Pancreas (tissue), 10 donors: ENCODE measurements around the gene SLC66A1. TPM values are rescaled to one million over a fixed set of nuclear protein-coding genes. Genes with fewer than 3 reads are reported as not detected.

Experiments
- ATAC-seq, 4 donors: fragments of 200-7000 bp; cut with Tn5 transposase; one replicate each; pipeline versions ENCODE4 v1.8.0 to v1.9.1; 2020; ENCODE audit warnings: mild to moderate bottlenecking in 4 of 4, moderate library complexity in 4 of 4
- DNase-seq, 6 donors: peaks; one replicate each; pipeline ENCODE4 v3.0.0-alpha.2; 2020
- FAIRE-seq: peaks from 2 replicates; lab custom pipeline; 2012; peaks lifted over from hg19 to GRCh38; lab: Jason Lieb, UNC
- H3K27ac ChIP-seq, 4 donors: fragments of 200-600 bp; sonication (generic); 1 replicate in 3 of 4; 2 replicates in 1 of 4; pipeline versions ENCODE4 v1.5.0 to v1.8.0; 2020
- H3K27me3 ChIP-seq, 4 donors: fragments of 200-600 bp; one replicate each; pipeline ENCODE4 v1.8.0; 2021
- H3K36me3 ChIP-seq, 3 donors: fragments of 200-600 bp; sonication (generic) in 1 of 3; one replicate each; pipeline versions ENCODE4 v1.5.0 to v1.8.0; 2020 to 2021
- H3K4me1 ChIP-seq, 3 donors: fragments of 200-600 bp; one replicate each; pipeline ENCODE4 v1.8.0; 2021
- H3K4me3 ChIP-seq, 4 donors: fragments of 200-600 bp; sonication (generic) in 2 of 4; one replicate each; pipeline versions ENCODE4 v1.5.0 to v1.8.0; 2020 to 2021
- H3K9me3 ChIP-seq, 4 donors: fragments of 200-600 bp; one replicate each; pipeline ENCODE4 v1.8.0; 2021
- WGBS, 2 donors: extraction: QIAGEN DNeasy Blood & Tissue Kit; methylation state at CpG; one replicate each; pipeline ENCODE4 v1.1.7; 2013; 5-methylcytosine and 5-hydroxymethylcytosine counted together
- intact Hi-C, 3 donors: fragments of 100-400 bp; cut with DNase I; formaldehyde crosslinking; loops; one replicate each; pipeline versions ENCODE4 v1.11.1 to v1.14.2; 2022
- polyA plus RNA-seq, 2 donors: library from polyadenylated mRNA; stranded (reverse); fragments of 200-250 nt; gene quantifications; one replicate each; pipeline ENCODE4 v1.2.3, GENCODE V29; 2013
- total RNA-seq, 6 donors: library from RNA; stranded (reverse); fragmentation: NEBNext Ultra II Directional in 4 of 6; extraction: Animal tissue kit (Norgen Biotek cat#: 25700) in 4 of 6; gene quantifications; one replicate each; pipeline versions ENCODE4 v1.2.1 to v1.2.4, GENCODE V29; 2021 to 2023
- TF ChIP-seq, protein P1 (sequence below), 4 donors: fragments of 200-600 bp; sonication (generic) in 3 of 4; IDR thresholded peaks; one replicate each; pipeline versions ENCODE4 v1.5.0 to v1.8.0; 2021; ENCODE audit warnings: antibody characterized with exemption in 4 of 4
- donor health status: healthy with polysubstance abuse.
- donor health status: DM: no; HTN: no; CAD: no; lungs with moderate emphysema.
- donor health status: DM: no; HTN: no; CAD: no.
- donor health status: control.
- donor health status: control.
- donor health status: Bipolar disorder and iron deficiency.
- donor health status: DM: yes; HTN: yes; CAD: no.
- donor health status: DM: no; HTN: no; CAD: no.
- donor health status: DM: no; HTN: no; CAD: no.
- donor health status: DM: yes; HTN: yes; CAD: no.

Gene SLC66A1
- total and polyA plus RNA-seq, 8 donors, result 6.4 to 26.1 (median 8.7) TPM

DNA sequence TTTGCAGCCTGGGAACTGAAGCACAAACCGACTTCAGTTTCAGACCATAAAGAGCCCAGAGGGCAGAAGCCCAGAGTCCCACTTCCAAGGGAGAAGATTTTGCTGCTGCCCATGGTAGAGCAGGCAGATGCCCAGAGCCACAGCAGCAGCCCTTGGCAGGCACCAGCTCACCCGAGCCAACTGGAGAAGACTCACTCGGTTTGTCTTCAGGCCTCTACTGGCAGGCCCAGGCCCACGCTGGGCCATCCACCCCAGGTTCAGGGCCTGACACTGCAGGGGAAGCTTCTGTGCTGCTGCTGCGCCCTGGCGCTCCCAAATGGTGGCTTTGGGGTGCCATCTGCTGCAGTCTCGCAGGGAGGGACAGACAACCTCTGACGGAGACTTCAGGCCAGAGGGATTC is 33.3 kb downstream of the SLC66A1 start:
- Histone ChIP-seq H3K4me1 (no peaks in the 10 kb centered on the region), H3K36me3 (peaks cover 0 to 16% (median 4%) of the 10 kb centered on the region in 3 donors), H3K27me3 (no peaks in the 10 kb centered on the region), H3K9me3 (no peaks in the 10 kb centered on the region), H3K27ac (no peak overlapping the region), H3K4me3 (no peak overlapping the region)
- TF ChIP-seq, protein P1, sequence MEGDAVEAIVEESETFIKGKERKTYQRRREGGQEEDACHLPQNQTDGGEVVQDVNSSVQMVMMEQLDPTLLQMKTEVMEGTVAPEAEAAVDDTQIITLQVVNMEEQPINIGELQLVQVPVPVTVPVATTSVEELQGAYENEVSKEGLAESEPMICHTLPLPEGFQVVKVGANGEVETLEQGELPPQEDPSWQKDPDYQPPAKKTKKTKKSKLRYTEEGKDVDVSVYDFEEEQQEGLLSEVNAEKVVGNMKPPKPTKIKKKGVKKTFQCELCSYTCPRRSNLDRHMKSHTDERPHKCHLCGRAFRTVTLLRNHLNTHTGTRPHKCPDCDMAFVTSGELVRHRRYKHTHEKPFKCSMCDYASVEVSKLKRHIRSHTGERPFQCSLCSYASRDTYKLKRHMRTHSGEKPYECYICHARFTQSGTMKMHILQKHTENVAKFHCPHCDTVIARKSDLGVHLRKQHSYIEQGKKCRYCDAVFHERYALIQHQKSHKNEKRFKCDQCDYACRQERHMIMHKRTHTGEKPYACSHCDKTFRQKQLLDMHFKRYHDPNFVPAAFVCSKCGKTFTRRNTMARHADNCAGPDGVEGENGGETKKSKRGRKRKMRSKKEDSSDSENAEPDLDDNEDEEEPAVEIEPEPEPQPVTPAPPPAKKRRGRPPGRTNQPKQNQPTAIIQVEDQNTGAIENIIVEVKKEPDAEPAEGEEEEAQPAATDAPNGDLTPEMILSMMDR (IDR thresholded peaks at IDR 0.05), result no peak
- ATAC-seq (no peak), FAIRE-seq (no peak), DNase-seq (no peak)
- 87 to 91% methylated on average over 8 of the region's 8 CpGs for WGBS, 2 donors
- intact Hi-C loops, result loop anchor here in 2 of 3 donors (10.0 kb wide), 1 partner anchor 309 kb away; no protein-coding TSS in a partner anchor

DNA sequence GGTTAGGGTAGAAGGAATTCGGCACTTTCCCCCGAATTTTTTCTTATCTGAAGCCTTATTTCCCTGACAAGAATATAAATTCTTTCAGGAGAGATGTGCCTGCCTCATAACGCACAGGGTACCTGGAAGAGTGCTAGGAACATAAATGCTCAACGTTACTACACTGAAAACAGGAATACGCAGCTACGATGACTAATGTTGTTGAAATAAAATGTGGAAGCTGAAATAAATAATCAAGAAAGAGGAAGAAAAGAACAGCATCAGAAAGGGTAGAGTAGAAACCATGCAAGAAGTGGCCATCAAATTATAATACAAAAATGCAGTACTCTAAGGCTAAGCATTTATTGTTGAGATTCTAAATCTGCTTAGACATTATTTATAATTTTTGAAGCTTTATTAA is 33.9 kb downstream of the SLC66A1 start:
- no peak for FAIRE-seq
- intact Hi-C loops, result loop anchor here in 2 of 3 donors (10.0 kb wide), 1 partner anchor 309 kb away; no protein-coding TSS in a partner anchor

DNA sequence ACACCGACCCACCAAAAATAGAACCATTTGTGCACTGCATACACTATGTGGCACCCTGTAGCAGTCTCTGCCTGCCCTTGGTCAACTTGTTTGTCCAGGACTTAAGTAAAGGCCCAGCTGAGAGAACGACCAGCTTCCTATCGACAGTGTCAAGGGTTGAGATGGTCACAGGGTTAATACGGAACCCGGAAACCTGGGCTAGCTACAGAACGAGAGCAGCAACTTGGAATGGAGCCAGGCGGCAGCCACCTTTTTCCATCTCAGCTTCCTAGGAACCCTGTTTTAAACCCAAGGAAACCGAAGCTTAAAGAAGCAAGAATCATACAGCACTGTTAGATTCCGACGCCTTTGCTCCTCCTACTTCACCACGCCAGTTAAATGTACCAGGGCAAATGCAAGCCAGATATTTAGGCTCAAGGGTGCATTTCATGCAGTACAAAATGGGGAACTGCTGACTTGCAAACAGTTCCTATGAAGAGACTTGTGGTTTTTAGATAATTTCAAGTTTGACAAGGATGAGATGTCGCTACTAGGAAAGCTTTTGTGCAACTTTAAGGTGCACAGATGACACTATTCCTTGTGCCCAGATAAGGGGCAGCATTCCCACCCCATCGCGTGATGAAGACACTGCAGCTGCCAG is 35.5 kb downstream of the SLC66A1 start:
- 74 to 78% methylated on average over 14 of the region's 14 CpGs for WGBS, 2 donors
- Histone ChIP-seq H3K27me3 (no peaks in the 10 kb centered on the region), H3K27ac (no peak overlapping the region), H3K4me3 (no peak overlapping the region), H3K36me3 (peaks cover 0 to 22% (median 4%) of the 10 kb centered on the region in 3 donors), H3K4me1 (no peaks in the 10 kb centered on the region), H3K9me3 (no peaks in the 10 kb centered on the region)
- DNase-seq, result no peak
- TF ChIP-seq, protein P1 (IDR thresholded peaks at IDR 0.05), result no peak
- no peak for FAIRE-seq
- ATAC-seq, result peak in 1 of 4 donors; percentile 22
- intact Hi-C loops, result loop anchor here in 2 of 3 donors (10.0 kb wide), 1 partner anchor 307 kb away; no protein-coding TSS in a partner anchor

More for the DNA sequence above, 33.9 kb downstream of the SLC66A1 start:
- Histone ChIP-seq H3K36me3 (peaks cover 0 to 16% (median 4%) of the 10 kb centered on the region in 3 donors), H3K9me3 (no peaks in the 10 kb centered on the region), H3K4me3 (no peak overlapping the region), H3K27me3 (no peaks in the 10 kb centered on the region), H3K27ac (no peak overlapping the region), H3K4me1 (no peaks in the 10 kb centered on the region)
- 82 to 88% methylated on average over 6 of the region's 6 CpGs for WGBS, 2 donors
- TF ChIP-seq, protein P1 (IDR thresholded peaks at IDR 0.05), result no peak
- ATAC-seq, result no peak
- DNase-seq, result no peak

DNA sequence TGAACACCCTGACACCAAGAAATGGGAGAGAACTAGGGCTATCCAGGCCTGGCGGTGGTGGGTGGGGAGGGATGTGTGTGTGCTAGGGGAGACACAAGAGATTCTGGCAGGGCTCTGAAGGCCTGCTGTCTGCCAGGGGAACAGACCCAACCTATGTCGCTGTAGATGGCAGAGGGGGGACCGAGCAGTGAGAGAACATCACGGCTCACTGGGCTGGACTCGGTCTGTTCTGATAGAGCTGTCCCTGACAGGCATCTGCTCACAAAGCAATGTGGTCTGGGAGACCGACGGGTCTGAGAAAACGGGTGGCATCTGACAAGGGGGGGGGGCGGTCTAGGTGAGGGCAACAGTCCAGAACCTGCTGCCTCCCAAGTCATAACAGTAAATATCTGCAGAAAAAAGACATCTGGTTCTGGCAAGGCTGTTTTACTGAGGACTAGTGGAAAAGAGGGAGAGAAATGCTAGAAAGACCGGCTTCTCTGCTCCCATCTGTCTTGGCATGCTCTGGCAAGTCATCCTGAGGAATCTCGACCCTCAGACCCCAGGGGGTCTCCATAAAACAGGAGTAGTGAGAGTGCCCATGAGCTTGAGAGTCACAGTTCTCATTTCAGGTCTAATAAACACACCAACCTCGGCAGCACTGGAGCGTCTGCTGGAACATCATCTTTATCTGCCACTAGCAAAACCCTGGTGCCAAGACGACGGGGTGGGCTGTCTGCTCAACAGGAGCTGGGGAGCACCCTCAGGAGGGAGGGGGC is 36.5 kb downstream of the SLC66A1 start:
- TF ChIP-seq, protein P1 (IDR thresholded peaks at IDR 0.05), result no peak
- Histone ChIP-seq H3K27ac (no peak overlapping the region), H3K9me3 (no peaks in the 10 kb centered on the region), H3K27me3 (no peaks in the 10 kb centered on the region), H3K4me3 (no peak overlapping the region), H3K36me3 (peaks cover 0 to 14% (median 4%) of the 10 kb centered on the region in 3 donors), H3K4me1 (no peaks in the 10 kb centered on the region)
- ATAC-seq, result no peak
- 81 to 86% methylated on average over 15 of the region's 15 CpGs for WGBS, 2 donors
- intact Hi-C loops, result loop anchor here in 2 of 3 donors (10.0 kb wide), 1 partner anchor 306 kb away; no protein-coding TSS in a partner anchor
- no peak for DNase-seq
- FAIRE-seq, result no peak
